Measurements from ENCODE around the gene CPSF3. TPM values are rescaled to one million over a fixed set of nuclear protein-coding genes. Genes with fewer than 3 reads are reported as not detected.

Gene CPSF3
- 10 to 100 TPM; 64.5 to 65.7 TPM for total RNA-seq

DNA sequence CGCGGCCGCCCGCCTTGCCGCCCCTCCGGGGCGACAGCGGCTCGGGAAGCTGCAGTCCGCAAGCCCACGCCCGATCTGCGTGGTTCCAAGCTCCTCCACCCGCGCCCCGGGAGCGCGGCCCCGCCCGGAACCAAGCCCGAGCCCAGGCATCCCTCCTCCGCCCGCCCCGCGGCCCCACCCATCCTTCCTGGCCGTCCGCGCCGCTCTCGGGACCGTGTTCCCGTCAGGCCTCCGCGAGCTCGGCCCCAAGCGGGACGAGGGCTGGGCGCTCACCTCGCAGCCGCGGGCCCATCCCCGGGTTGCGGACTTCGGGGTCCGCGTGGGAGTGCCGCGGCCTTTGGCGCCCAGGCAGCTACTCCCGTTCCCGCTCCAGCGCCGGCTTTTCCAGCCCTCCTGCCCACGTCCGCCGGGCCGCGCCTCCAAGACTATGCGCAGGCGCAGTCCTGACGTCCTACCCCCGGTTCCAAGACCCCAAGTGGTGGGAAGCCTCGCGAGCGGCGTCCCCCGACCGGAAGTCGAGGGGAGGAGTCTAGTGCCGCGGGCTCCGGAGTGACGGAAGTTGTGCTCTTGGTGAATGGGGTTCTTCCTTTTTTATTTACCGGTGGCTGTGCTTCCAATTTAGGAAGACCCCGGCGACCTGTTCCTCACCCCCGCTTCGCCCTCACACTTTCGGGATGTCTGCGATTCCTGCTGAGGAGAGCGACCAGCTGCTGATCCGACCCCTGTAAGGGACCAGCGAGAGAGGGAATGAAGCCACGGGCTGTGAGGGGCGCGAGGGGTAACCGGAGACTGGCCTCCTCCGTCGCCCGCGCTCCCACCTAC is at the start of gene CPSF3, which contains the start of gene ITGB1BP1:
TSS of gene CPSF3 (plus strand) at position 555 of the 822 bp plus-strand sequence. CDS start at position 675, 120 bp downstream.
TSS of gene ITGB1BP1 (minus strand) at position 429 of the 822 bp plus-strand sequence. CDS start 4,831 bp downstream, outside the sequence.
- CTCF ChIA-PET: interaction anchor here (0.6 kb wide), 2 partner anchors 12 to 184 kb away, joined by 3 to 6 read pairs; no protein-coding TSS in a partner anchor
- Mint-ChIP-seq H3K36me3 (ENCODE audit: low read depth) (peaks cover 18% of the 10 kb centered on the region), H3K4me3 (no peak within 1 kb of the TSS), H3K27me3 (ENCODE audit: low read depth) (no peaks in the 10 kb centered on the region), H3K9me3 (no peaks in the 10 kb centered on the region), H3K27ac (peak within 1 kb of the TSS; percentile 92), H3K4me1 (ENCODE audit: low read depth) (peaks cover 39% of the 10 kb centered on the region)
- intact Hi-C loops (cut with micrococcal nuclease): loop anchor here (1.0 to 5.0 kb wide), 12 partner anchors 50 to 741 kb away; partner anchors contain the start of genes ADAM17, ASAP2, ID2 and MBOAT2
- peak; percentile 97 for DNase-seq

DNA sequence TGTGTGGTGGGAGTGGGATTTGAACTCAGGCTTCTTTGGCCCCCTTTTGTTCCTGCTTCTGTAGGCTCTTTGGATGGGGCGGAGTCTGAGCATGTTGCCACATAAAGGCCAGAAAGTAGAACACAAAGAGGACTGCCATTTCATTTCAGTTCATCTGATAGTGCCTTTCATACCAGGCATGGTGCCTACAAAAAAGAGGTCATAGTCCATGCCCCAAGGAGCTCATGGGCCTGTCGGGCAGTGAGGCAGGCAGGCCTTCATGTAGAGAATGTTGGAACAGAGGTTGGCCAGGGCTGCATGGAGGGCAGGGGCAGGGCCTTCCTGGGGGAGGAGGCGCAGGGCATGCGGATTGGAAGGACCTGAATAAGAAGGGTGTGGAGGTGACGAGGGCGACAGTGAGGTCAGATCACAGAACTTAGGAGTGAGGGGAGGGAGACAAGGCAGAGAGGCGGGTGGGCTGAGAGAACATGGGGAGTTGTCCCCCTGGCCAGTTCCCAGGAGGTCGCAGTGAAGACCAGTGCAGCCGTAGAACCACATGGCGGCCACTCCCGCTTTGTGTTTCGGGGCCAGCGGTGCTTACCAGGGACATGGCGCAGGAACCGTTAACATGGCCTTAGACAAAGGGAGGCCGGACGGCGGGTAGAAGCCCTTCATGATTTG is 49.3 kb upstream of the CPSF3 start:
- Mint-ChIP-seq H3K27ac (no peak overlapping the region), H3K4me3 (no peak overlapping the region), H3K27me3 (ENCODE audit: low read depth) (no peaks in the 10 kb centered on the region), H3K9me3 (no peaks in the 10 kb centered on the region), H3K36me3 (ENCODE audit: low read depth) (no peaks in the 10 kb centered on the region), H3K4me1 (ENCODE audit: low read depth) (no peaks in the 10 kb centered on the region)
- no peak for DNase-seq
- CTCF ChIA-PET: no interaction called here
- intact Hi-C loops (cut with micrococcal nuclease): no loop called here

- H3K27ac Mint-ChIP-seq: no peak overlapping the region
- intact Hi-C loops (cut with micrococcal nuclease): no loop called here
- no peaks in the 10 kb centered on the region for H3K4me1 Mint-ChIP-seq (ENCODE audit: low read depth)
- no peaks in the 10 kb centered on the region for H3K36me3 Mint-ChIP-seq (ENCODE audit: low read depth)
- CTCF ChIA-PET: no interaction called here
- no peaks in the 10 kb centered on the region for H3K27me3 Mint-ChIP-seq (ENCODE audit: low read depth)
- no peak for DNase-seq
- no peaks in the 10 kb centered on the region for H3K9me3 Mint-ChIP-seq
- H3K4me3 Mint-ChIP-seq: no peak overlapping the region
Measured at GRCh38 chr2:9375857-9376428, 47.5 kb upstream of the CPSF3 start.

DNA sequence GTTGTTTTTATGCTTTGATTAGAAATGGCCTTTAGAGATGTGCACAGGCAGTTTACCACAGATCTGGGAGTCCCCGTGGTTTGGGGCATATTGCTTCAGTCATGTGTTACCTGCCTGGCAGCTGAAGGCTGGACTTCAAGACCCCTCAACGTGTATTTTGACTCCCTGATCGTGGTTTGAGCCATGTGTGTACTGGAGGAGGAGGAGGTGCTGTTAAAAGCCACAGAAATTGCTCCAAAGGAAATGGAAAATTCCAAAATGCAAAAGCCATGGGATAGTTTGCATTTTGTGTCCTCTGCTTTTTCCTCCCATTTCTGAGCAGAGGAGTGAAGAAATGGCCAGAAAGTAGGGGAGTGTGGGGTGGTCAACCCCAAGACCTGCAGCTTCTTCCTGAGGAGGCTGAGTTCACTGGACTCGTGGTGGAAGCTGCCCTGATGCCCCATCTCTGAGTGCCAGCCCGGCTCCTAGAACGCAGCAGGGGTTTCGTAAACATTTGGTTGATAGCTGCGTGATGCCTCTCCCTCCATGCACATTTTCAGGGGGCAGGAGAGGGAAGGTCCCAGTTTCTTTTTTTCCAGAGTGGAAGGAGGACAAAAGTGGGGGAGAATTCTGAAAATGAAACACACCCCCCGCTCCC is 45.9 kb upstream of the CPSF3 start:
- no peaks in the 10 kb centered on the region for H3K4me1 Mint-ChIP-seq (ENCODE audit: low read depth)
- intact Hi-C loops (cut with micrococcal nuclease): no loop called here
- no peak overlapping the region for H3K4me3 Mint-ChIP-seq
- no peak for DNase-seq
- H3K27ac Mint-ChIP-seq: no peak overlapping the region
- H3K27me3 Mint-ChIP-seq (ENCODE audit: low read depth): no peaks in the 10 kb centered on the region
- H3K9me3 Mint-ChIP-seq: no peaks in the 10 kb centered on the region
- CTCF ChIA-PET: no interaction called here
- no peaks in the 10 kb centered on the region for H3K36me3 Mint-ChIP-seq (ENCODE audit: low read depth)

GRCh38 chr2:9378433-9379390 is 44.7 kb upstream of the CPSF3 start:
- H3K4me3 Mint-ChIP-seq: no peak overlapping the region
- no peaks in the 10 kb centered on the region for H3K9me3 Mint-ChIP-seq
- no peak overlapping the region for H3K27ac Mint-ChIP-seq
- H3K4me1 Mint-ChIP-seq (ENCODE audit: low read depth): no peaks in the 10 kb centered on the region
- intact Hi-C loops (cut with micrococcal nuclease): no loop called here
- H3K36me3 Mint-ChIP-seq (ENCODE audit: low read depth): no peaks in the 10 kb centered on the region
- no peak for DNase-seq
- CTCF ChIA-PET: no interaction called here
- H3K27me3 Mint-ChIP-seq (ENCODE audit: low read depth): no peaks in the 10 kb centered on the region

DNA sequence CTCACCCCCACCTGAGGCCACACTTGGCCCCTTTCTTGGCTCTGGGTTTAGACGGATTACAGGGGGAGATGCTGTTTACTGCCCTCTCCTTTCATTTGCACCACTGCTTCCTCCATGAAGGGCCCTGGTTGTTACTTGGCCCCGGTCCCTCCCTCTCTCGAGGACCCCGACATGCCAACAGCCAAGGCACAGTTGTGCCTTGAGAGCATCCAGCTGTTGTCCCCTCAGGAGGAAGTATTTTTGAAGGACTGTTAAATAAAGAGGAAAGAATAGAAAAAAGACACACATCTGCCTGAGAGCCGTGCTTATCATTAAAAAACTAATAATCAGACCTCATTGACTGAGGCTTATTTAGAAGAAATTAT is 44.1 kb upstream of the CPSF3 start:
- Mint-ChIP-seq H3K4me3 (no peak overlapping the region), H3K36me3 (ENCODE audit: low read depth) (no peaks in the 10 kb centered on the region), H3K27me3 (ENCODE audit: low read depth) (no peaks in the 10 kb centered on the region), H3K9me3 (no peaks in the 10 kb centered on the region), H3K4me1 (ENCODE audit: low read depth) (no peaks in the 10 kb centered on the region), H3K27ac (no peak overlapping the region)
- CTCF ChIA-PET: no interaction called here
- DNase-seq: no peak
- intact Hi-C loops (cut with micrococcal nuclease): no loop called here

DNA sequence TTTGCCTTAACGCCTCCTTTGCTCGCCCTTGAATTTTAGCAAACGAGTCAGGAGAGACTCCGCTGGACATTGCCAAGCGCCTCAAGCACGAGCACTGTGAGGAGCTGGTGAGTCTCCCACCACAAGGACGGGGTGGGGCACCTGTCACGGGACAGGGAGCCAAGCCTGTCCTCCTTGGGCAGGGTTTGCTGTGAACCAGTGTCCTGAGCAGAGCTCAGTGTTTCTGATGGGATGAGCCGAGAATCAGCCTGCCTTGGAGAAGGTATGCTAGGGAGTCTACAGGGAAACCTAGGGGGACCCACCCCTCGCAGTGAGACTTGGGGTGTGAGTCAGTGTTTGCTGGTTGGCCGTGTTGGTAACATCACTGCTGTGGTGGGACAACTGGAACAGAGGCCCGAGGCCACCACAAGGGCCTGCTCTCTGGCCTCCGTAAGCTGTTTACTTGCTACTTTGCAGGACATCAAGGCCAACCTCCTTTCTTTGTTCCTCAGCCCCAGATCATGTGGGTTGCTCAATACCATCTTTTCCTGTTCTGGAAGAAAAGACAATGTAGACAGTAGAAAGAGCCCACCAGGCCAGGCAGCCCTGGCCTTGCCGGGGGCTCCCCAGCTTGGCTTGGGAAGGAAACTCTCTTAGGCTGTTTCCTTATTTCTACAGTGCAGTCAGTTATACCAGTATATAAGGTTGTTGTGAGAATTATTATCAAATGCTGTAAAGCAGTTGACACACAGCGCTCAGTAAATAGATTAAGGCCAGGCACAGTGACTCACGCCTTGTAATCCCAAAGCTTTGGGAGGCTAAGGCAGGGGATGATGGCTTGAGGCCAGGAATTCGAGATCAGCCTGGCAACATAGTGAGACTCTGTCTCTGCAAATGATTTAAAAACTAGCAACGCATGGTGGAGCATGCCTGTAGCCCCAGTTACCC is 42.5 kb upstream of the CPSF3 start:
- DNase-seq: no peak
- H3K36me3 Mint-ChIP-seq (ENCODE audit: low read depth): no peaks in the 10 kb centered on the region
- no peaks in the 10 kb centered on the region for H3K9me3 Mint-ChIP-seq
- H3K27ac Mint-ChIP-seq: no peak overlapping the region
- intact Hi-C loops (cut with micrococcal nuclease): no loop called here
- CTCF ChIA-PET: no interaction called here
- no peak overlapping the region for H3K4me3 Mint-ChIP-seq
- H3K27me3 Mint-ChIP-seq (ENCODE audit: low read depth): no peaks in the 10 kb centered on the region
- H3K4me1 Mint-ChIP-seq (ENCODE audit: low read depth): no peaks in the 10 kb centered on the region

GRCh38 chr2:9382604-9383235 is 40.7 kb upstream of the CPSF3 start:
- intact Hi-C loops (cut with micrococcal nuclease): no loop called here
- no peaks in the 10 kb centered on the region for H3K27me3 Mint-ChIP-seq (ENCODE audit: low read depth)
- no peak overlapping the region for H3K27ac Mint-ChIP-seq
- no peaks in the 10 kb centered on the region for H3K4me1 Mint-ChIP-seq (ENCODE audit: low read depth)
- no peak for DNase-seq
- no peaks in the 10 kb centered on the region for H3K9me3 Mint-ChIP-seq
- no peak overlapping the region for H3K4me3 Mint-ChIP-seq
- no peaks in the 10 kb centered on the region for H3K36me3 Mint-ChIP-seq (ENCODE audit: low read depth)
- CTCF ChIA-PET: no interaction called here

- Mint-ChIP-seq H3K4me1 (ENCODE audit: low read depth) (no peaks in the 10 kb centered on the region), H3K36me3 (ENCODE audit: low read depth) (no peaks in the 10 kb centered on the region), H3K4me3 (no peak overlapping the region), H3K27me3 (ENCODE audit: low read depth) (no peaks in the 10 kb centered on the region), H3K9me3 (no peaks in the 10 kb centered on the region), H3K27ac (no peak overlapping the region)
- DNase-seq: no peak
- CTCF ChIA-PET: interaction anchor here (1.0 kb wide), 1 partner anchor 228 kb away, joined by 3 read pairs; no protein-coding TSS in a partner anchor
- intact Hi-C loops (cut with micrococcal nuclease): no loop called here
Measured at GRCh38 chr2:9384521-9384920, 38.9 kb upstream of the CPSF3 start.

- no peaks in the 10 kb centered on the region for H3K27me3 Mint-ChIP-seq (ENCODE audit: low read depth)
- H3K4me1 Mint-ChIP-seq (ENCODE audit: low read depth): no peaks in the 10 kb centered on the region
- CTCF ChIA-PET: no interaction called here
- intact Hi-C loops (cut with micrococcal nuclease): no loop called here
- no peaks in the 10 kb centered on the region for H3K36me3 Mint-ChIP-seq (ENCODE audit: low read depth)
- H3K27ac Mint-ChIP-seq: no peak overlapping the region
- no peaks in the 10 kb centered on the region for H3K9me3 Mint-ChIP-seq
- no peak for DNase-seq
- H3K4me3 Mint-ChIP-seq: no peak overlapping the region
Measured at GRCh38 chr2:9385841-9386240, 37.6 kb upstream of the CPSF3 start.

Measured in activated naive CD4-positive, alpha-beta T cell treated with anti-CD3 and anti-CD28 coated beads for 36 hours (primary cell).